HG02840 (cell line): ENCODE results near the gene A1BG.

Source experiments
- ATAC-seq: cut with Tn5 transposase; IDR thresholded peaks from one replicate; pipeline ENCODE4 v1.9.1; 2021; ENCODE audit warnings: mild to moderate bottlenecking, moderate library complexity, moderate number of reproducible peaks; ENCODE audit not compliant: unreplicated experiment, low FRiP score

The A1BG gene

GRCh38 chr19:58305065-58305931 is 48.0 kb downstream of the A1BG start, which contains the start of gene ERVK3-1:
Gene ERVK3-1, plus strand, starts transcription at chr19:58305377. Its CDS starts 6,792 bp downstream, at chr19:58312169.
- peak; percentile 97 for ATAC-seq

DNA sequence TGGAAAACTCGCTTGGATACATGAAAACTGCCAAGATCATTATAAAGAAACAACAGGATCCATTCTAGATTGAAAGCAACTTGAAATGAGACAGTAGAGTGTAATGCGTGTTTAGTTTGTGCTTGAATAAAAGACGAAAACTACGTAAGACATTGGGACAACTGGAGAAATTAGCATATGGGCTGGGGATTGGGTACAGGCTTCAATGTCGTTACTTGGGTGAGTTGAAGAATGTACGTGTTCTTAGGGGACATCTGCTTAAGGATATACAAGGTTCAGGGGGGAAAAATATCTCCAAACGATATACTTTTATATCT is 48.6 kb downstream of the A1BG start:
- ATAC-seq: no peak

DNA sequence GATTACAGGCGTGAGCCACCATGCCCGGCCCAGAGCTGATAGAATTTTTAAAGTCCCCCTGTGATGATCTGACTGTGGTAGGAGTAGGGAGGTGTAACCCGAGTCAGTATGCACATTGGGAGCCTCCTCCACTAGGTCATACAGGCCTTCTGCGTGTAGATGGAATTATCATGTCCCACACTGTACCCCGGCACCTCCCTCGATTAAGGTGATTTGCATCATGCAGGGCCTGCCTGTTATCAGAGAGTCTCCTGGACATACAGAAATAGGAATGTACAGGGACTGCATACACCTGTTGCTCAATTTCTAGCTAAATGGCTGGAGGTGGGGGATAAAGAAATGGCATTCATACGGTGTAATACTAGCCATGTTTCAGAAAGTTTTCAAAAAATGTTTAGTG is 49.0 kb downstream of the A1BG start:
- no peak for ATAC-seq

DNA sequence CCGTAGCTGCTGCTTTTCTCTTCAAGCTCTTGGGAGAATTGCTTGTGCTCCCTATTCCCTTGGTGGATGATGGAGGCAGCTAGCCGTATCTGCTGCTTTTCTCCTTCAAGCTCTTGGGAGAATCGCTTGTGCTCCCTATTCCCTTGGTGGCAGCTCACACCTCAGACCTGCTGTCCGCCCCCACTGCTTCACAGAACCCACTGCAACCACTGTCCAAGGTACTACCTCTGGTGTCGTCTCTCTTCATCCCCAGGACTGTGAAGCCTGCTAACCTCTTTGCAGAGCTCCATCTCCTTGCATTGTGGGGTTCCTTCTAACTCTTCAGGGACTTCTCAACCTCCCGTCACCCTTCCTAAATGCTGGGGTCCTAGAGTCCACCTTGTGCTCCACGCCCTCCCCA is 52.7 kb downstream of the A1BG start:
- no peak for ATAC-seq

- ATAC-seq: no peak
These were observed 57.2 kb downstream of the A1BG start for GRCh38 chr19:58296104-58296503.
